ENCODE data around the gene OR6K3. TPM values are rescaled to one million over a fixed set of nuclear protein-coding genes. Genes with fewer than 3 reads are reported as not detected.

The OR6K3 gene
- total RNA-seq = not detected

- Mint-ChIP-seq H3K4me3 (no peak within 1 kb of the TSS), H3K27me3 (peaks cover 39 to 59% of the 10 kb centered on the region in 2 donors), H3K9me3 (no peaks in the 10 kb centered on the region), H3K27ac (no peak within 1 kb of the TSS), H3K36me3 (no peaks in the 10 kb centered on the region), H3K4me1 (ENCODE audit: low read depth in 2 of 2) (no peaks in the 10 kb centered on the region)
- DNase-seq (ENCODE audit: low spot score) (no peak), ATAC-seq (no peak)
Observed at GRCh38 chr1:158720620-158721019, at the start of gene OR6K3. TSS of gene OR6K3 (minus strand) at chr1:158720720. CDS start at chr1:158718115, 2,605 bp downstream.

- no peaks in the 10 kb centered on the region for H3K9me3 Mint-ChIP-seq
- H3K27me3 Mint-ChIP-seq = peaks cover 17 to 33% of the 10 kb centered on the region in 2 donors
- ATAC-seq (no peak), DNase-seq (ENCODE audit: low spot score) (no peak)
- no peak within 1 kb of the TSS for H3K27ac Mint-ChIP-seq
- no peak within 1 kb of the TSS for H3K4me3 Mint-ChIP-seq
- H3K4me1 Mint-ChIP-seq (ENCODE audit: low read depth in 2 of 2) = no peaks in the 10 kb centered on the region
- H3K36me3 Mint-ChIP-seq = no peaks in the 10 kb centered on the region
Observed at GRCh38 chr1:158754420-158754819, 33.9 kb upstream of the OR6K3 start, which contains the start of gene OR6K6. TSS of gene OR6K6 (plus strand) at chr1:158754720. CDS start at chr1:158754888, 168 bp downstream.

- Mint-ChIP-seq H3K36me3 (no peaks in the 10 kb centered on the region), H3K4me1 (ENCODE audit: low read depth in 2 of 2) (no peaks in the 10 kb centered on the region), H3K27ac (no peak overlapping the region), H3K4me3 (no peak overlapping the region), H3K9me3 (no peaks in the 10 kb centered on the region), H3K27me3 (peaks cover 13 to 30% of the 10 kb centered on the region in 2 donors)
- no peak for DNase-seq (ENCODE audit: low spot score)
- peak in 1 of 2 donors; percentile 50 for ATAC-seq
Observed at GRCh38 chr1:158752155-158752712, 31.7 kb upstream of the OR6K3 start.

- Mint-ChIP-seq H3K27ac (no peak overlapping the region), H3K27me3 (peaks cover 22 to 28% of the 10 kb centered on the region in 2 donors), H3K4me3 (no peak overlapping the region), H3K36me3 (peaks cover 8% of the 10 kb centered on the region), H3K9me3 (no peaks in the 10 kb centered on the region), H3K4me1 (ENCODE audit: low read depth in 2 of 2) (no peaks in the 10 kb centered on the region)
- DNase-seq (ENCODE audit: low spot score) (no peak), ATAC-seq (no peak)
Observed at GRCh38 chr1:158735848-158736247, 15.3 kb upstream of the OR6K3 start.

- Mint-ChIP-seq H3K36me3 (no peaks in the 10 kb centered on the region), H3K27me3 (peaks cover 7 to 13% of the 10 kb centered on the region in 2 donors), H3K4me1 (ENCODE audit: low read depth in 2 of 2) (no peaks in the 10 kb centered on the region), H3K9me3 (no peaks in the 10 kb centered on the region), H3K27ac (no peak overlapping the region), H3K4me3 (no peak overlapping the region)
- ATAC-seq (no peak), DNase-seq (ENCODE audit: low spot score) (no peak)
Observed at GRCh38 chr1:158732524-158732923, 12.0 kb upstream of the OR6K3 start.

GRCh38 chr1:158731707-158732106, 11.2 kb upstream of the OR6K3 start:
- Mint-ChIP-seq H3K36me3 (no peaks in the 10 kb centered on the region), H3K9me3 (no peaks in the 10 kb centered on the region), H3K4me3 (no peak overlapping the region), H3K4me1 (ENCODE audit: low read depth in 2 of 2) (no peaks in the 10 kb centered on the region), H3K27me3 (peaks cover 5 to 14% of the 10 kb centered on the region in 2 donors), H3K27ac (no peak overlapping the region)
- no peak for ATAC-seq
- DNase-seq (ENCODE audit: low spot score) = no peak

DNA sequence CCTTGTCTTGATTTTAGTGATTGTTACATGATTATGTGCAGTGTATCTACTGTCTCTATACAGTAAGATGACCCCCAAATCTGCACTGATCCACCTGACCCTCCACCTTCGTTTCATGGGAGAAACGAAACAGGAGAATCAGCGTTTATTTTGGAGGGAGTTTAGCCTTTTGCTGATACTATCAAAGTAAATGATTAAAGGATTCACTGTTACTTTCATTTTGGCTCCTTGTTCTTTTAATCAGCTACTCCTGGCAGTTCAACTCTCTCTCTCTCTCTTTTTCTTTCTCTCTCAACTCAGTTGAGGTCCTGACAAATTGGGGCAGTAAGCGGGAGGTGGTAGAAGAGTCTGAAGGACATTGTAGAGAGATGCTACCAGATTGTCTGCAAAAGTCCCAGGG, 9.9 kb upstream of the OR6K3 start:
- H3K4me3 Mint-ChIP-seq = no peak overlapping the region

GRCh38 chr1:158728510-158729225, 8.1 kb upstream of the OR6K3 start:
- Mint-ChIP-seq H3K27ac (no peak overlapping the region), H3K4me1 (ENCODE audit: low read depth in 2 of 2) (no peaks in the 10 kb centered on the region), H3K9me3 (no peaks in the 10 kb centered on the region), H3K27me3 (peaks cover 17 to 30% of the 10 kb centered on the region in 2 donors), H3K4me3 (no peak overlapping the region), H3K36me3 (no peaks in the 10 kb centered on the region)
- DNase-seq (ENCODE audit: low spot score) (no peak), ATAC-seq (no peak)

More for the DNA sequence above, 9.9 kb upstream of the OR6K3 start:
- no peaks in the 10 kb centered on the region for H3K9me3 Mint-ChIP-seq
- ATAC-seq = no peak
- no peak overlapping the region for H3K27ac Mint-ChIP-seq
- no peaks in the 10 kb centered on the region for H3K4me1 Mint-ChIP-seq (ENCODE audit: low read depth in 2 of 2)
- H3K27me3 Mint-ChIP-seq = peaks cover 10 to 19% of the 10 kb centered on the region in 2 donors
- H3K36me3 Mint-ChIP-seq = no peaks in the 10 kb centered on the region
- no peak for DNase-seq (ENCODE audit: low spot score)

DNA sequence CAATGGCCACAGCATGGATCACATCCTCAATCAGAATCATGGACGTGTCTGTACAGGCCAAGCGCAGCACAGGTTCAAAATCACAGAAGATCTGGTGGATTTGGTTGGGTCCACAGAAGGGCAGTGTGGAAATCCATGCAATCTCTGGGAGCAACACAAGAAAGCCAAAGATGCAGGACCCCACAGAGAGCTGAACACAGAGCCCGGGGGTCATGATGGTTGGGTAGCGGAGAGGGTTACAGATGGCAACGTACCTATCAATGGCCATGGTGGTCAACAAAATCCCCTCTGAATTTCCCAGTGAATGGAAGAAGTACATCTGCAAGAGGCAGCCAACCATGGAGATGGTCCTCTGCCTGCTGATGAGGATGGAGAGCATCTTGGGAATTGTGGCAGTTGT, 3.9 kb upstream of the OR6K3 start:
- ATAC-seq = no peak
- Mint-ChIP-seq H3K4me1 (ENCODE audit: low read depth in 2 of 2) (no peaks in the 10 kb centered on the region), H3K27me3 (peaks cover 28 to 57% of the 10 kb centered on the region in 2 donors), H3K36me3 (no peaks in the 10 kb centered on the region), H3K27ac (no peak overlapping the region), H3K9me3 (no peaks in the 10 kb centered on the region), H3K4me3 (no peak overlapping the region)
- DNase-seq (ENCODE audit: low spot score) = no peak

DNA sequence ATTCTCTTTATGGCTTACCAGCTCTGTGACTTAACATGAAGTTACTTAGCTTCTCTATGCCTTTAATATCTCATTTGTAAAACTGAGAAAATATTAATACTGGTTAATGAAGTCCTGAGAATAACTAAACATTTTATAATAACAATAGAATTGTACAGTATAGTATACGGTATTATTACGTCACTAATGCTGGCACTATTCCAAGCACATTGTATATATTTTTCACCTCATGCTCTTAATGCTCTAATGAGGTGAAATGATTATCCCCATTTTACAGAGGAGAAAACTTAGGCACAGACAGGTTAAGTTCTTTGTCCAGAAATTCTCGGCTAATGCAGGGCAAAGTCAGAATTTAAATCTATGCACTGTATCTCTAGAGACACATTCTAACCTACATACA, 856 bp downstream of the OR6K3 start:
- Mint-ChIP-seq H3K4me1 (ENCODE audit: low read depth in 2 of 2) (no peaks in the 10 kb centered on the region), H3K4me3 (no peak overlapping the region), H3K36me3 (no peaks in the 10 kb centered on the region), H3K9me3 (no peaks in the 10 kb centered on the region), H3K27me3 (peaks cover 39 to 61% of the 10 kb centered on the region in 2 donors), H3K27ac (no peak overlapping the region)
- DNase-seq (ENCODE audit: low spot score) (no peak), ATAC-seq (no peak)

GRCh38 chr1:158717344-158717743, 3.2 kb downstream of the OR6K3 start:
- ATAC-seq = no peak
- DNase-seq (ENCODE audit: low spot score) = no peak
- no peak overlapping the region for H3K4me3 Mint-ChIP-seq
- H3K4me1 Mint-ChIP-seq (ENCODE audit: low read depth in 2 of 2) = no peaks in the 10 kb centered on the region
- no peak overlapping the region for H3K27ac Mint-ChIP-seq
- no peaks in the 10 kb centered on the region for H3K9me3 Mint-ChIP-seq
- H3K27me3 Mint-ChIP-seq = peaks cover 29 to 53% of the 10 kb centered on the region in 2 donors
- H3K36me3 Mint-ChIP-seq = no peaks in the 10 kb centered on the region

DNA sequence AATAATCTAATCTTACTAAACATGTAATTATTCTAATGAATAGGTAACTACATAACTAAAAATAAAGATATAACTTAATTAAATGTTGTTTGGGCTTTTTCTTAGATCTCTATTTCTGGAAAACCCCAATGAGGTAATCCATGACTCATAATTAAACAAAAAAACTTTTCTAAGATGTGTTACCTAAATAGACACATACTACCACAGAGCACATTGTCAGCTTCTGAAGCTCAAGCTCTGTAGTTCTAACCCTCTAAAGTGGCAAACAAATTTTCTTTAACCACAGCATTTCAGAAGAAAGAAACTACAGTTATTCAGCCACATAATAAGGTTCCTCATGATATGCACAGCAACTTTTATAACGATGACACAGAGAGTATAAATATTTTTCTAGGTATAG, 4.2 kb downstream of the OR6K3 start:
- peak overlapping the region in 1 of 2 donors; percentile 44 for H3K27ac Mint-ChIP-seq
- ATAC-seq (peak; percentile 52 to 60), DNase-seq (ENCODE audit: low spot score) (no peak)
- H3K4me3 Mint-ChIP-seq = peak overlapping the region; percentile 5
- H3K27me3 Mint-ChIP-seq = peaks cover 29 to 56% of the 10 kb centered on the region in 2 donors
- no peaks in the 10 kb centered on the region for H3K4me1 Mint-ChIP-seq (ENCODE audit: low read depth in 2 of 2)
- no peaks in the 10 kb centered on the region for H3K36me3 Mint-ChIP-seq
- H3K9me3 Mint-ChIP-seq = no peaks in the 10 kb centered on the region

DNA sequence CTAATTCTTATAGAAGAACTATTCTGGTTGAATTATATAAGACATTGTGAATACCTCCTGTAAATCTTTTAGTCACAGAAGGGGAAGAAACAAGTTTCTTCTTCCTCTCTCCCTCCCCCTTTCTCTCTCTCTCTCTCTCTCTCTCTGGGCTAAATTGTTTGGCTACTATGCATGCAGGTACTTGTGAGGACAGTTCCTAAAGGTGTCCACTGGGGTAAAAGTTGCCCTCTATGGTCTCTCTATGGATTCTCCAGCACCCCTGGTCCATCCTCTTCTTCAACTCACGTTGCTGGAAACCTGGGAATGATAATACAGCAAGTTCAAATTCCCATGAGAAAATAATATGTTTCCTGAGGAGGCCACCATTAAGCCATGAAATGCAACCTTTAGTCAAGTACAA, 5.8 kb downstream of the OR6K3 start:
- ATAC-seq (no peak), DNase-seq (ENCODE audit: low spot score) (no peak)
- Mint-ChIP-seq H3K4me3 (no peak overlapping the region), H3K27me3 (peaks cover 27 to 47% of the 10 kb centered on the region in 2 donors), H3K27ac (no peak overlapping the region), H3K4me1 (ENCODE audit: low read depth in 2 of 2) (no peaks in the 10 kb centered on the region), H3K36me3 (no peaks in the 10 kb centered on the region), H3K9me3 (no peaks in the 10 kb centered on the region)

GRCh38 chr1:158711098-158711497, 9.4 kb downstream of the OR6K3 start:
- Mint-ChIP-seq H3K4me1 (ENCODE audit: low read depth in 2 of 2) (no peaks in the 10 kb centered on the region), H3K27ac (no peak overlapping the region), H3K9me3 (no peaks in the 10 kb centered on the region), H3K4me3 (no peak overlapping the region), H3K27me3 (peaks cover 12 to 23% of the 10 kb centered on the region in 2 donors), H3K36me3 (no peaks in the 10 kb centered on the region)
- DNase-seq (ENCODE audit: low spot score) (no peak), ATAC-seq (no peak)
